Bronchial epithelial cell (primary cell): ENCODE measurements around the gene SIK3. TPM values are rescaled to one million over a fixed set of nuclear protein-coding genes. Genes with fewer than 3 reads are reported as not detected.

Source experiments
- DNase-seq: peaks from one replicate; pipeline ENCODE4 v3.0.0-alpha.2; 2010; ENCODE audit warnings: low read depth
- FAIRE-seq: peaks from 2 replicates; lab custom pipeline; 2011; peaks lifted over from hg19 to GRCh38; lab: Jason Lieb, UNC
- H3K27me3 ChIP-seq: 2 replicates; pipeline ENCODE4 v1.5.1; 2011; ENCODE audit warnings: low read length; ENCODE audit not compliant: control insufficient read depth, insufficient read depth
- H3K36me3 ChIP-seq: 2 replicates; pipeline ENCODE4 v1.5.1; 2011; ENCODE audit warnings: low read length; ENCODE audit not compliant: control insufficient read depth, insufficient read depth
- H3K4me3 ChIP-seq: 2 replicates; pipeline ENCODE4 v1.5.1; 2011; ENCODE audit warnings: mild to moderate bottlenecking, low read depth, low read length, control low read depth
- CTCF ChIP-seq: IDR thresholded peaks from 2 replicates; pipeline ENCODE4 v1.5.1; 2011; ENCODE audit warnings: mild to moderate bottlenecking, moderate library complexity, low read length, control low read depth, inconsistent platforms; ENCODE audit not compliant: insufficient read depth, severe bottlenecking
- total RNA-seq: library from RNA; depleted of rRNA; stranded (reverse); fragments of >200 nt; gene quantifications from 2 replicates; pipeline ENCODE4 v1.2.1, GENCODE V29; 2014

Gene SIK3
- total RNA-seq, 1 donor from 2014 or later = 6.8 TPM

- Histone ChIP-seq H3K36me3 (no peaks in the 10 kb centered on the region), H3K27me3 (no peaks in the 10 kb centered on the region), H3K4me3 (no peak overlapping the region)
- DNase-seq = no peak
- no peak for TF ChIP-seq CTCF
- FAIRE-seq = peak; percentile 55
Measured at GRCh38 chr11:116832350-116833290, 265.6 kb downstream of the SIK3 start.

- no peak for TF ChIP-seq CTCF
- no peak for FAIRE-seq
- H3K27me3 ChIP-seq = no peaks in the 10 kb centered on the region
- DNase-seq = no peak
- no peak overlapping the region for H3K4me3 ChIP-seq
- H3K36me3 ChIP-seq = no peaks in the 10 kb centered on the region
Measured at GRCh38 chr11:116831790-116832349, 266.4 kb downstream of the SIK3 start.

- H3K4me3 ChIP-seq = no peak overlapping the region
- H3K36me3 ChIP-seq = no peaks in the 10 kb centered on the region
- no peaks in the 10 kb centered on the region for H3K27me3 ChIP-seq
- no peak for TF ChIP-seq CTCF
- FAIRE-seq (no peak), DNase-seq (no peak)
Measured at GRCh38 chr11:116830184-116830912, 267.9 kb downstream of the SIK3 start.

- no peaks in the 10 kb centered on the region for H3K27me3 ChIP-seq
- H3K4me3 ChIP-seq = no peak within 1 kb of the TSS
- no peaks in the 10 kb centered on the region for H3K36me3 ChIP-seq
- DNase-seq = no peak
- TF ChIP-seq CTCF = no peak
- FAIRE-seq = no peak
Measured at GRCh38 chr11:116829525-116830183, 268.6 kb downstream of the SIK3 start, which contains the start of gene APOC3. TSS of gene APOC3 (plus strand) at chr11:116829907. CDS start at chr11:116830583, 676 bp downstream.

GRCh38 chr11:116828632-116829524 is 269.4 kb downstream of the SIK3 start:
- FAIRE-seq (no peak), DNase-seq (no peak)
- no peak for TF ChIP-seq CTCF
- Histone ChIP-seq H3K36me3 (no peaks in the 10 kb centered on the region), H3K27me3 (no peaks in the 10 kb centered on the region), H3K4me3 (no peak overlapping the region)
